Body of pancreas (tissue), 4 donors: ENCODE results near the gene TYROBP. TPM values are rescaled to one million over a fixed set of nuclear protein-coding genes. Genes with fewer than 3 reads are reported as not detected.
A peak's percentile ranks its signal among the peaks of the same experiment; 100 is the strongest.

ENCODE experiments used
- ATAC-seq: fragments of 150-250 bp; one replicate; pipeline ENCODE4 v1.9.1; 2016
- DNase-seq, 4 donors: peaks; one replicate each; pipeline ENCODE4 v3.0.0-alpha.2; 2019
- H3K27ac ChIP-seq, 4 donors: fragments of 200-600 bp; sonication (generic); 1 replicate in 3 of 4; 2 replicates in 1 of 4; pipeline versions ENCODE4 v1.5.1 to v1.6.1; 2016 to 2019; ENCODE audit warnings: mild to moderate bottlenecking in 1 of 4, mixed read lengths in 1 of 4, moderate library complexity in 1 of 4
- H3K27me3 ChIP-seq, 2 donors: fragments of 200-600 bp; sonication (generic); one replicate each; pipeline ENCODE4 v1.6.0; 2016; ENCODE audit warnings: mild to moderate bottlenecking in 1 of 2
- H3K36me3 ChIP-seq, 2 donors: fragments of 200-600 bp; sonication (generic); replicated peaks in 1 of 2; 2 replicates each; pipeline ENCODE4 v1.5.1; 2016; ENCODE audit warnings: low read depth in 2 of 2; ENCODE audit not compliant: insufficient read depth in 1 of 2
- H3K4me1 ChIP-seq: fragments of 200-600 bp; sonication (generic); one replicate; pipeline ENCODE4 v1.6.0; 2016
- H3K4me3 ChIP-seq, 2 donors: fragments of 200-600 bp; sonication (generic); 1 replicate in 1 of 2; 2 replicates in 1 of 2; pipeline ENCODE4 v1.5.1; 2016 to 2019
- H3K9me3 ChIP-seq, 3 donors: fragments of 200-600 bp; sonication (generic); 1 replicate in 2 of 3; 2 replicates in 1 of 3; pipeline ENCODE4 v1.5.1; 2016
- CTCF ChIP-seq, 7 experiments: fragments of 450-650 bp in 4 of 7; fragments of 200-600 bp in 3 of 7; sonication (generic) in 3 of 7; IDR thresholded peaks; one replicate each; pipeline ENCODE4 v1.5.1; 2016 to 2019; ENCODE audit warnings: antibody characterized with exemption in 7 of 7
- POLR2A ChIP-seq, 3 donors: fragments of 450-650 bp; IDR thresholded peaks; one replicate each; pipeline ENCODE4 v1.6.1; 2016; ENCODE audit warnings: antibody characterized with exemption in 3 of 3, mild to moderate bottlenecking in 2 of 3
- WGBS, 2 donors: methylation state at CpG; one replicate each; pipeline ENCODE4 v1.1.5; 2017; 5-methylcytosine and 5-hydroxymethylcytosine counted together
- intact Hi-C: fragments of 100-400 bp; cut with DNase I; formaldehyde crosslinking; loops from one replicate; pipeline ENCODE4 v1.15.1; 2023
- total RNA-seq, 2 donors: library from RNA; depleted of rRNA; stranded (reverse); fragments of >200 nt; gene quantifications; one replicate each; pipeline ENCODE4 v1.1.0, GENCODE V29; 2016

Gene TYROBP
- total RNA-seq, 2 donors from 2014 or later: 19.2 to 38.6 TPM

DNA sequence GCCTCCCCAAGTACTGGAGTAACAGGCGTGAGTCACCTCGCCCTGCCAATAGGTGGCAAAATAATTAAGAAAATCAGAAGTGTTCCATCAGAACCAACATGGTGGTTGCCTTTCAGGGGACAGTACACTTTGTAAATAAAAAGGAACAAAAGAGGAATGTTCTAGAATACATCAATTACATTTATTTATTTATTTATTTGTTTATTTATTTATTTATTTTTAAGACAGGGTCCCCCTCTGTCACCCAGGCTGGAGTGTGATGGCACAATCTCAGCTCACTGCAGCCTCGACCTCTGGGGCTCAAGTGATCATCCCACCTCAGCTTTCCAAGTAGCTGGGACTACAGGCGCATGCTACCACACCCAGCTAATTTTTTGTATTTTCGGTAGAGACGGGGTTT is 12.9 kb upstream of the TYROBP start:
- H3K4me1 ChIP-seq: no peaks in the 10 kb centered on the region
- H3K9me3 ChIP-seq: no peaks in the 10 kb centered on the region
- 78 to 80% methylated on average over 6 of the region's 6 CpGs for WGBS, 2 donors
- H3K36me3 ChIP-seq: no peaks in the 10 kb centered on the region
- DNase-seq (no peak), ATAC-seq (no peak)
- H3K27ac ChIP-seq: no peak overlapping the region
- intact Hi-C loops: no loop called here
- TF ChIP-seq POLR2A (IDR thresholded peaks at IDR 0.05): no peak
- H3K4me3 ChIP-seq: no peak overlapping the region
- H3K27me3 ChIP-seq: no peaks in the 10 kb centered on the region

DNA sequence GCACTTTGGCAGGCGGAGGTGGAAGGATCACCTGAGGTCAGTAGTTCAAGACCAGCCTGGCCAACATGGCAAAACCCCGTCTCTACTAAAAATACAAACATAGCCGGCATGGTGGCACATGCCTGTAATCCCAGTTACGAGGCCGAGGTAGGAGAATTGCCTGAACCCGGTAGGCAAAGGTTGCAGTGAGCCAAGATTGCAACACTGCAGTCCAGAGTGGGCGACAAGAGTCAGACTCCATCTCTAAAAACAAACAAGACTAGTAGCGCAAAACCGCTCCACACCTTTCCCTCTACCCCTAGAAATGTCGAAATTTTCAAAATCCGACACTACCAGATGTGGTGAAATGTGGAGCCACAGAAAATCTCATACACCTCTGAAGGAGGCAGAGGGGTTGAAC is 11.2 kb upstream of the TYROBP start:
- Histone ChIP-seq H3K4me3 (no peak overlapping the region), H3K27ac (no peak overlapping the region), H3K27me3 (no peaks in the 10 kb centered on the region), H3K9me3 (no peaks in the 10 kb centered on the region), H3K36me3 (no peaks in the 10 kb centered on the region), H3K4me1 (no peaks in the 10 kb centered on the region)
- whole genome bisulfite sequencing, 2 donors: 82 to 92% methylated on average over 9 to 11 of the region's 11 CpGs
- TF ChIP-seq POLR2A (IDR thresholded peaks at IDR 0.05): no peak
- TF ChIP-seq CTCF (IDR thresholded peaks at IDR 0.05): no peak
- DNase-seq (no peak), ATAC-seq (no peak)
- intact Hi-C loops: no loop called here

DNA sequence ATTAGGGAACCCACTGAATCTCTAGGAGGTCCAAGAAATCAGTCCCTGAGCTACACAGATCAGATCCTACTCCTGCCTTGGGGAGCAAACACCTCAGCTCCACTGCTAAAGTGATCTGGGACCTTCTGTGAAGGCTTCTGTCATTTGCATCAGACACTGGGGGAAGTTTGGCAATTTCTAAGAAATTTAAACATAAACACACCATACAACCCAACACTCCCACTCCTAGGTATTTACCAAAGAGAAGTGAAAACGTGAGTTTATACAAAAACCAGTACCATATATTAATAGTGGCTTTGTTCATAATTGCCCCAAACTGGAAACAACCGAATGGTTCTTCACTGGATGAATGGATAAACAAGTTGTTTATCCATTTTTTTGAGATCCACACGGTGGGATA is 7.3 kb upstream of the TYROBP start:
- H3K4me3 ChIP-seq: no peak overlapping the region
- TF ChIP-seq POLR2A (IDR thresholded peaks at IDR 0.05): no peak
- no peak for TF ChIP-seq CTCF (IDR thresholded peaks at IDR 0.05)
- 34 to 52% methylated on average over 3 of the region's 3 CpGs for WGBS, 2 donors
- H3K27ac ChIP-seq: no peak overlapping the region
- ATAC-seq (no peak), DNase-seq (no peak)
- no peaks in the 10 kb centered on the region for H3K36me3 ChIP-seq
- peaks cover 11% of the 10 kb centered on the region for H3K4me1 ChIP-seq
- intact Hi-C loops: no loop called here
- H3K27me3 ChIP-seq: no peaks in the 10 kb centered on the region
- H3K9me3 ChIP-seq: no peaks in the 10 kb centered on the region

DNA sequence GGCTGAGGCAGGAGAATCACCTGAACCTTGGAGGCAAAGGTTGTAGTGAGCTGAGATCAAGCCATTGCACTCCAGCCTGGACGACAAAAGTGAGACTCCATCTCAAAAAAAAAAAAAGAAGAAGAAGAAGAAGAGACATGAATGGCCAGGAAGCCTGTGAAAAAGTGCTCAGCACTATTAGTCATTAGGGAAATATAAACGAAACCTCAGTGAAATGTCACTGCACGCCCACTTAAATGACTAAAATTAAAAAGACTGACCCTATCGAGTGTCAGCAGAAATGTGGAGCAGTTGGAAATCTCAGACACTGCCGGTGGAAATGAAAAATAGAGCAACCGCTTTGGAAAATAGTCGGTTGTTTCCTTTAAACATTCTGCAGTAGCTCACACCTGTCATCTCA is 5.5 kb upstream of the TYROBP start:
- no peak for ATAC-seq
- intact Hi-C loops: no loop called here
- peaks cover 11% of the 10 kb centered on the region for H3K4me1 ChIP-seq
- no peaks in the 10 kb centered on the region for H3K36me3 ChIP-seq
- TF ChIP-seq CTCF (IDR thresholded peaks at IDR 0.05) (no peak), POLR2A (IDR thresholded peaks at IDR 0.05) (no peak)
- WGBS, 2 donors: 59 to 68% methylated on average over 7 of the region's 7 CpGs
- DNase-seq: no peak
- H3K27ac ChIP-seq: peak overlapping the region in 1 of 4 donors; percentile 0
- H3K27me3 ChIP-seq: no peaks in the 10 kb centered on the region
- no peaks in the 10 kb centered on the region for H3K9me3 ChIP-seq
- no peak overlapping the region for H3K4me3 ChIP-seq

- no peaks in the 10 kb centered on the region for H3K36me3 ChIP-seq
- ATAC-seq: peak; percentile 70
- no peak for TF ChIP-seq CTCF (IDR thresholded peaks at IDR 0.05)
- no peak for TF ChIP-seq POLR2A (IDR thresholded peaks at IDR 0.05)
- peaks cover 14% of the 10 kb centered on the region for H3K4me1 ChIP-seq
- DNase-seq: peak; percentile 81 to 91 (median 84)
- 50 to 51% methylated on average over 5 of the region's 5 CpGs for WGBS, 2 donors
- H3K4me3 ChIP-seq: no peak overlapping the region
- H3K9me3 ChIP-seq: no peaks in the 10 kb centered on the region
- no peak overlapping the region for H3K27ac ChIP-seq
- intact Hi-C loops: no loop called here
- no peaks in the 10 kb centered on the region for H3K27me3 ChIP-seq
Observed at GRCh38 chr19:35911790-35912189, 3.7 kb upstream of the TYROBP start.
